SK-N-SH (cell line): ENCODE data around the gene CFAP100. TPM values are rescaled to one million over a fixed set of nuclear protein-coding genes. Genes with fewer than 3 reads are reported as not detected.

Experiments used
- CTCF ChIA-PET: fragments of 300-600, 350-600 bp; formaldehyde crosslinking; extraction: SDS; loops from one replicate; lab custom pipeline; 2021; lab: Yijun Ruan, JAX
- POLR2A ChIA-PET: fragments of 350-600 bp; sonication (Branson Sonifier 250); formaldehyde crosslinking; extraction: SDS; loops from one replicate; lab custom pipeline; 2020; ENCODE audit warnings: antibody characterized with exemption, inconsistent platforms; lab: Yijun Ruan, JAX
- DNase-seq: peaks from one replicate; pipeline ENCODE4 v3.0.0; 2012
- H2AFZ ChIP-seq: fragments of 200-600 bp; sonication (generic); 2 replicates; pipeline ENCODE4 v1.8.1; 2016; ENCODE audit warnings: antibody characterized with exemption, mild to moderate bottlenecking, low read depth
- H3F3A ChIP-seq: fragments of 200-600 bp; sonication (generic); replicated peaks from 2 replicates; pipeline ENCODE3; 2016; ENCODE audit warnings: antibody characterized with exemption, mild to moderate bottlenecking; ENCODE audit not compliant: insufficient read depth
- H3K27ac ChIP-seq, 2 experiments: fragments of 200-500 bp in 1 of 2; fragments of 200-600 bp in 1 of 2; sonication (Bioruptor generic) in 1 of 2; sonication (generic), shearing (Covaris generic) in 1 of 2; 2 replicates each; pipeline versions ENCODE4 v1.5.1 to v1.6.1; 2014 to 2016; ENCODE audit warnings: low read depth in 2 of 2, inconsistent platforms in 1 of 2, low read length in 1 of 2, mild to moderate bottlenecking in 1 of 2, mixed read lengths in 1 of 2
- H3K27me3 ChIP-seq: fragments of 200-600 bp; sonication (generic), shearing (Covaris generic); 2 replicates; pipeline ENCODE4 v1.6.1; 2016; ENCODE audit warnings: mixed run types; ENCODE audit not compliant: insufficient read depth
- H3K36me3 ChIP-seq, 2 experiments: fragments of 200-500 bp in 1 of 2; fragments of 200-600 bp in 1 of 2; sonication (Bioruptor generic) in 1 of 2; sonication (generic) in 1 of 2; replicated peaks in 1 of 2; 2 replicates each; pipeline versions ENCODE3 to v1.5.1; 2014 to 2016; ENCODE audit warnings: low read length in 1 of 2, mild to moderate bottlenecking in 1 of 2; ENCODE audit not compliant: insufficient read depth in 2 of 2, control insufficient read depth in 1 of 2
- H3K4me1 ChIP-seq, 2 experiments: fragments of 200-500 bp in 1 of 2; fragments of 200-600 bp in 1 of 2; sonication (Bioruptor generic) in 1 of 2; sonication (generic), shearing (Covaris generic) in 1 of 2; 2 replicates each; pipeline versions ENCODE4 v1.5.1 to v1.6.1; 2014 to 2016; ENCODE audit warnings: low read depth in 1 of 2, low read length in 1 of 2, mixed run types in 1 of 2; ENCODE audit not compliant: insufficient read depth in 2 of 2, control insufficient read depth in 1 of 2
- H3K4me2 ChIP-seq: fragments of 200-600 bp; sonication (generic), shearing (Covaris generic); 2 replicates; pipeline ENCODE4 v1.6.1; 2017; ENCODE audit warnings: mixed run types
- H3K4me3 ChIP-seq, 2 experiments: fragments of 200-500 bp in 1 of 2; fragments of 200-600 bp in 1 of 2; sonication (Bioruptor generic) in 1 of 2; sonication (generic), shearing (Covaris generic) in 1 of 2; 2 replicates each; pipeline versions ENCODE4 v1.5.1 to v1.8.1; 2014 to 2016; ENCODE audit warnings: low read depth in 2 of 2, inconsistent platforms in 1 of 2, low read length in 1 of 2, mild to moderate bottlenecking in 1 of 2, mixed read lengths in 1 of 2, moderate library complexity in 1 of 2
- H3K79me2 ChIP-seq: fragments of 200-600 bp; sonication (generic); 2 replicates; pipeline ENCODE4 v1.8.1; 2017; ENCODE audit warnings: mild to moderate bottlenecking; ENCODE audit not compliant: insufficient read depth
- H3K9ac ChIP-seq: fragments of 200-600 bp; sonication (generic); 2 replicates; pipeline ENCODE4 v1.6.1; 2017; ENCODE audit warnings: mixed run types
- H3K9me2 ChIP-seq: fragments of 200-600 bp; sonication (generic); 2 replicates; pipeline ENCODE4 v1.6.1; 2017; ENCODE audit warnings: mixed run types
- H3K9me3 ChIP-seq: fragments of 200-600 bp; sonication (generic); 2 replicates; pipeline ENCODE4 v1.6.1; 2017; ENCODE audit warnings: mixed run types, mild to moderate bottlenecking, moderate library complexity
- H4K20me1 ChIP-seq: fragments of 200-600 bp; sonication (generic); 2 replicates; pipeline ENCODE4 v1.6.1; 2017; ENCODE audit warnings: mild to moderate bottlenecking, mixed run types; ENCODE audit not compliant: insufficient read depth
- CTCF ChIP-seq: fragments of 200-600 bp; sonication (generic); IDR thresholded peaks from 2 replicates; pipeline ENCODE4 v1.6.1; 2017; ENCODE audit warnings: antibody characterized with exemption, mild to moderate bottlenecking, moderate library complexity
- EP300 ChIP-seq, 2 experiments: IDR thresholded peaks; 2 replicates each; pipeline versions ENCODE4 v1.4.0 to v1.6.1; 2012; ENCODE audit warnings: borderline replicate concordance in 1 of 2, low read depth in 1 of 2, low read length in 1 of 2
- FOXM1 ChIP-seq: IDR thresholded peaks from 2 replicates; pipeline ENCODE4 v1.4.0; 2012; ENCODE audit warnings: low read depth, mild to moderate bottlenecking
- NFIC ChIP-seq: IDR thresholded peaks from 2 replicates; pipeline ENCODE4 v1.4.0; 2012; ENCODE audit warnings: borderline replicate concordance
- REST ChIP-seq: IDR thresholded peaks from 2 replicates; pipeline ENCODE4 v1.6.1; 2012; ENCODE audit warnings: mild to moderate bottlenecking, low read depth, low read length, moderate library complexity
- WGBS: methylation state at CpG from one replicate; pipeline ENCODE4 v1.1.6; 2017; ENCODE audit warnings: low lambda C conversion rate; 5-methylcytosine and 5-hydroxymethylcytosine counted together
- polyA plus RNA-seq, 3 experiments: library from polyadenylated mRNA; depleted of rRNA; stranded (reverse); fragments of >200 nt; gene quantifications; 2 replicates each; pipeline ENCODE4 v1.2.3, GENCODE V29; 2012
- TF ChIP-seq, protein P1 (sequence below): IDR thresholded peaks from 2 replicates; pipeline ENCODE4 v1.4.0; 2012; ENCODE audit warnings: low read depth

Gene CFAP100
- polyA plus RNA-seq, 1 of the 3 experiments (the other 2 are of a cell fraction) = not detected

DNA sequence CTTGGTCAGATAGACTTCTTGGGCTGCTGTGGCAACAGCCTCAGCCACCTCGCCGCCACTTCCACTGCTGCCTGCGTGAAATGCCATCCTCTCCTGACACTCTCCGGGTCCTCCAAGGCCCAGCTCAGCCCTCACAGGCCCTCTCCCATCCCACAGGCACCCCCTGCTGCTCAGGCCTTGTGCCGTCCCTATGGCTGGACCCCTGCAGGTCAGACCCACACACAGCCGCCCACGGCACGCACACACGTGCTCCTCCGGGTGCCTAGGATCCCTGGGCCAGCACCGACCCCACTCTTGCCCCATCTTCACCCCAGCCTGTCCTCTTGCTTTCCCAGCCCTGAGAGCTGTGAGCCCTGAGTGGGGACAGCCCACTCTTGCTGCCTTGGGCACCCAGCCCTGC lies 19.7 kb downstream of the CFAP100 start:
- no peaks in the 10 kb centered on the region for H3K9me3 ChIP-seq
- H3K4me1 ChIP-seq = no peaks in the 10 kb centered on the region
- POLR2A ChIA-PET = no interaction called here
- no peaks in the 10 kb centered on the region for H3K79me2 ChIP-seq
- H3K27ac ChIP-seq = no peak overlapping the region
- no peaks in the 10 kb centered on the region for H3K27me3 ChIP-seq
- no peaks in the 10 kb centered on the region for H4K20me1 ChIP-seq
- CTCF ChIA-PET = no interaction called here
- H3K9me2 ChIP-seq = no peaks in the 10 kb centered on the region
- 69% methylated on average over 5 of the region's 11 CpGs for WGBS
- no peak overlapping the region for H3K9ac ChIP-seq
- no peak overlapping the region for H3K4me3 ChIP-seq
- TF ChIP-seq REST = no peak
- TF ChIP-seq NFIC = no peak
- TF ChIP-seq CTCF = no peak
- TF ChIP-seq FOXM1 = no peak
- TF ChIP-seq EP300 (IDR thresholded peaks at IDR 0.05; ENCODE audit: borderline replicate concordance in 1 of 2, low read depth in 1 of 2, low read length in 1 of 2) = no peak
- H3K36me3 ChIP-seq = no peaks in the 10 kb centered on the region
- no peak overlapping the region for H2AFZ ChIP-seq
- H3F3A ChIP-seq = no peaks in the 10 kb centered on the region
- H3K4me2 ChIP-seq = no peak overlapping the region
- DNase-seq = no peak

GRCh38 chr3:126414961-126415660 lies 20.4 kb downstream of the CFAP100 start:
- ChIA-PET CTCF (no interaction called here), POLR2A (no interaction called here)
- no peaks in the 10 kb centered on the region for H3K79me2 ChIP-seq
- no peaks in the 10 kb centered on the region for H4K20me1 ChIP-seq
- no peak for DNase-seq
- no peaks in the 10 kb centered on the region for H3K9me2 ChIP-seq
- TF ChIP-seq, protein P1, sequence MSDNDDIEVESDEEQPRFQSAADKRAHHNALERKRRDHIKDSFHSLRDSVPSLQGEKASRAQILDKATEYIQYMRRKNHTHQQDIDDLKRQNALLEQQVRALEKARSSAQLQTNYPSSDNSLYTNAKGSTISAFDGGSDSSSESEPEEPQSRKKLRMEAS = no peak
- WGBS = 70% methylated on average over 12 of the region's 12 CpGs
- no peaks in the 10 kb centered on the region for H3F3A ChIP-seq
- no peaks in the 10 kb centered on the region for H3K4me1 ChIP-seq
- H3K36me3 ChIP-seq = no peaks in the 10 kb centered on the region
- H3K27ac ChIP-seq = no peak overlapping the region
- H3K4me3 ChIP-seq = no peak overlapping the region
- H3K27me3 ChIP-seq = no peaks in the 10 kb centered on the region
- H2AFZ ChIP-seq = no peak overlapping the region
- H3K9ac ChIP-seq = no peak overlapping the region
- no peak overlapping the region for H3K4me2 ChIP-seq
- no peaks in the 10 kb centered on the region for H3K9me3 ChIP-seq
